ENCODE data around the gene LRRC23.
"Not testable (repeated sequence)": the region's sequence is repeated elsewhere in the genome, so short reads cannot be mapped to it uniquely, and the experiment has no call there.

LRRC23 gene

GRCh38 chr12:6863033-6863432, 41.6 kb upstream of the LRRC23 start:
- H3K4me3 ChIP-seq (ENCODE audit: low read length): no peak overlapping the region
- DNase-seq (ENCODE audit: low read depth): no peak
- TF ChIP-seq CTCF (IDR thresholded peaks at IDR 0.05; ENCODE audit: insufficient read depth, low read depth, low read length, missing control alignments): no peak

DNA sequence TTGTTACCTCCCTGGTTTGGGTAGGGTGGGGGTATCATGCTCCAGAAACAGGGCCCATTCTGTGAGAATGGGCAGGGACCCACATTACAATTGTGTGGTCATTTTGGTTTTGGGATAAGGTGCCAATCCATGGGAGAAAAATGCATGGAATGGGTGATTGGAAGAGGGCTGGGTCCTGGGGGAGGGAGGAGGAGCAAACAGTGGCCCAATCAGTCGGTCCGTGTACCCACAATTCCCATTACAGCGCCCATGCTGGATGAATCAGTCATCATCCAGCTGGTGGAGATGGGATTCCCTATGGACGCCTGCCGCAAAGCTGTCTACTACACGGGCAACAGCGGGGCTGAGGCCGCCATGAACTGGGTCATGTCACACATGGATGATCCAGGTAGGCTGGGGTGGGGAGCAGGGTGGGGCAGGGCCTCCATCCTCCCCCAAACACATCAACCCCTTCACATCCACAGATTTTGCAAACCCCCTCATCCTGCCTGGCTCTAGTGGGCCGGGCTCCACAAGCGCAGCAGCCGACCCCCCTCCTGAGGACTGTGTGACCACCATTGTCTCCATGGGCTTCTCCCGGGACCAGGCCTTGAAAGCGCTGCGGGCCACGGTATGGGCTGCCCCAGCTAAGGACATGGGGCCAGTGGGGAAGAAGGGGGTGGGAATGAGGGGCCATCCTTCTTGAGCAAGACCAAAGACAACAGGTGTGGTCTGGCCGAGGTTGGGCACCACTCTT, 40.9 kb upstream of the LRRC23 start:
- no peak overlapping the region for H3K4me3 ChIP-seq (ENCODE audit: low read length)
- DNase-seq (ENCODE audit: low read depth): no peak
- no peak for TF ChIP-seq CTCF (IDR thresholded peaks at IDR 0.05; ENCODE audit: insufficient read depth, low read depth, low read length, missing control alignments)

DNA sequence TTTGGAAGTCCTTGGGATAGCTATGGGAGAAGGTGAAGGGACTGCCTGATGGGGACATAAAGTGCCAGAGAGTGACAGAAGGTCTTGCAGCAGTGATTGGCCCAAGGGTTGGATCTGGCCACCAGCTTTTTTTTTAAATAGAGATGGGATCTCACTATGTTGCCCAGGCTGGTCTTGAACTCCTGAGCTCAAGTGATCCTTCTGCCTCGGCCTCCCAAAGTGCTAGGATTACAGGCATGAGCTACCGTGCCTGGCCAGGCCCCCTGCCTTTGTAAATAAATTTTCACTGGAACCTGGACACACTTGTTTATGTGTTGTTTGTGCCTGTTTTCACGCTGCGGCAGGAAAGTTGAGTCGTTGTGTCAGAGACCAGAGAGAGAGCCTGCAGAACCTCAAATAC, 39.3 kb upstream of the LRRC23 start:
- DNase-seq (ENCODE audit: low read depth); H3K4me3 ChIP-seq (ENCODE audit: low read length): not testable (repeated sequence)

DNA sequence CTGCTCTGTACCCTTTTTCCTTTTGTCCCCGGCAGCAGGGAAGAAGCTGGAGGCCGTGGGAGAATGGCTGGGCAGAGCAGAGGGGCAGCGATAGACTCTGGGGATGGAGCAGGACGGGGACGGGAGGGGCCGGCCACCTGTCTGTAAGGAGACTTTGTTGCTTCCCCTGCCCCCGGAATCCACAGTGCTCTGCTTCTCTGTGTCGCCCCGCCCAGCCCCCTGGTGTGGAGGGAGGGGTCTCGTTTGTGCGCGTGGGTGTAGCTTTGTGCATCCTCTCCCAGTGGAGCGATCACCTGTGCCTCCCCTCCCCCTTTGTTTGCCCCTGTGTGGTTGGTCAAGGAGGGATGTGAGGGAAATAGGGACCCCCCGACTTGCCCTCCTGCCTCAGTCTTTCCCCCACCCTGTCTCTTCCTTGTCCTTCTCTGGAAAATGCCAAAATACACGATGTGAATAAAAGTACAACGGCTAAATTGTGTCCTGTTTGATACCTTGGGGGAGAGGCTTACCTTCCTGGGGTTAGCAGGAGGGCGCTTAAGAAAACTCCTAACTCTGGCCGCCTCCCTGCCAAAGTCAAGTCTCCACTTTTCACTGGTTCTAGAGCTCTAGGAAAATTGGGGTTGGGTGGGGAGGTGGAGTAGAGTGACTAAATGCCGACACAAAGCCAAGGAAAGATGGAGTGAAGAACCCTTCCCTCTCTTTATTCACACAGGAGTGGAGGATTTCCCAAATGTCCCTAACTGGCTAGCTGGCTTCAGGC, 38.3 kb upstream of the LRRC23 start:
- H3K4me3 ChIP-seq (ENCODE audit: low read length): no peak overlapping the region
- no peak for DNase-seq (ENCODE audit: low read depth)

GRCh38 chr12:6866920-6867412, 37.7 kb upstream of the LRRC23 start:
- DNase-seq (ENCODE audit: low read depth): no peak
- TF ChIP-seq CTCF (IDR thresholded peaks at IDR 0.05; ENCODE audit: insufficient read depth, low read depth, low read length, missing control alignments): no peak
- H3K4me3 ChIP-seq (ENCODE audit: low read length): peak overlapping the region; percentile 88

More for the DNA sequence above, 38.3 kb upstream of the LRRC23 start:
- TF ChIP-seq CTCF (IDR thresholded peaks at IDR 0.05; ENCODE audit: insufficient read depth, low read depth, low read length, missing control alignments): no peak

- H3K4me3 ChIP-seq (ENCODE audit: low read length): peak within 1 kb of the TSS; percentile 88
- no peak for TF ChIP-seq CTCF (IDR thresholded peaks at IDR 0.05; ENCODE audit: insufficient read depth, low read depth, low read length, missing control alignments)
- DNase-seq (ENCODE audit: low read depth): peak; percentile 81
Measured at GRCh38 chr12:6867413-6868210, 37.0 kb upstream of the LRRC23 start, which contains the start of gene TPI1. Gene TPI1 (plus strand): TSS chr12:6867531. CDS start chr12:6867567, 36 bp downstream.
